Neural cell (in vitro differentiated cells): Measurements from ENCODE around the gene TTC31. TPM values are rescaled to one million over a fixed set of nuclear protein-coding genes. Genes with fewer than 3 reads are reported as not detected.

Source experiments
- H2AFZ ChIP-seq: fragments of 200-600, 300-800 bp; sonication (generic), shearing (Covaris generic); 2 replicates; pipeline ENCODE4 v1.6.0; 2014; ENCODE audit warnings: low read depth, mild to moderate bottlenecking, antibody characterized with exemption, low read length, moderate library complexity
- H3F3A ChIP-seq: fragments of 200-600 bp; shearing (Covaris generic); 2 replicates; pipeline ENCODE4 v1.6.1; 2016; ENCODE audit warnings: mild to moderate bottlenecking, moderate library complexity, mixed read lengths, antibody characterized with exemption, low read length; ENCODE audit not compliant: insufficient read depth, poor library complexity, severe bottlenecking
- H3K27ac ChIP-seq: fragments of 200-600, 300-800 bp; sonication (generic), shearing (Covaris generic); 2 replicates; pipeline ENCODE4 v1.5.1; 2014; ENCODE audit warnings: mild to moderate bottlenecking, low read length, moderate library complexity
- H3K27me3 ChIP-seq: fragments of 300-800, 200-600 bp; sonication (generic), shearing (Covaris generic); 2 replicates; pipeline ENCODE4 v1.6.0; 2014; ENCODE audit warnings: mild to moderate bottlenecking, low read depth, low read length, moderate library complexity; ENCODE audit not compliant: insufficient read depth
- H3K36me3 ChIP-seq: fragments of 300-800, 200-600 bp; sonication (generic), shearing (Covaris generic); 2 replicates; pipeline ENCODE4 v1.5.1; 2014; ENCODE audit warnings: mild to moderate bottlenecking, antibody characterized with exemption, low read length, moderate library complexity; ENCODE audit not compliant: insufficient read depth
- H3K4me2 ChIP-seq: fragments of 300-800, 200-600 bp; sonication (generic), shearing (Covaris generic); 2 replicates; pipeline ENCODE4 v1.6.0; 2014; ENCODE audit warnings: mild to moderate bottlenecking, low read length
- H3K4me3 ChIP-seq: fragments of 300-800, 200-600 bp; sonication (generic), shearing (Covaris generic); 2 replicates; pipeline ENCODE4 v1.5.1; 2014; ENCODE audit warnings: mild to moderate bottlenecking, low read length, moderate library complexity
- H3K79me2 ChIP-seq: fragments of 200-600 bp; shearing (Covaris generic); replicated peaks from 2 replicates; pipeline ENCODE4 v1.6.0; 2014; ENCODE audit warnings: mild to moderate bottlenecking, low read length, moderate library complexity; ENCODE audit not compliant: insufficient read depth
- H3K9ac ChIP-seq: fragments of 300-800, 200-600 bp; sonication (generic), shearing (Covaris generic); 2 replicates; pipeline ENCODE4 v1.6.1; 2016; ENCODE audit warnings: mild to moderate bottlenecking, low read length, mixed read lengths
- H3K9me2 ChIP-seq: fragments of 200-600 bp; shearing (Covaris generic); 2 replicates; pipeline ENCODE4 v1.6.1; 2016; ENCODE audit warnings: mild to moderate bottlenecking, low read length, mixed read lengths; ENCODE audit not compliant: insufficient read depth
- H3K9me3 ChIP-seq: fragments of 200-600, 300-800 bp; sonication (generic), shearing (Covaris generic); 2 replicates; pipeline ENCODE4 v1.6.1; 2016; ENCODE audit warnings: mild to moderate bottlenecking, mixed run types, low read length, moderate library complexity, mixed read lengths
- H4K20me1 ChIP-seq: fragments of 200-600 bp; shearing (Covaris generic); 2 replicates; pipeline ENCODE4 v1.6.1; 2016; ENCODE audit warnings: mild to moderate bottlenecking, mixed run types; ENCODE audit not compliant: insufficient read depth
- EP300 ChIP-seq: fragments of 450-650 bp; conservative IDR thresholded peaks from 2 replicates; pipeline ENCODE4 v1.6.1; 2014; ENCODE audit warnings: antibody characterized with exemption, mild to moderate bottlenecking, moderate library complexity; ENCODE audit not compliant: poor library complexity, severe bottlenecking
- EZH2 ChIP-seq: fragments of 200-600, 300-800 bp; shearing (Covaris generic), sonication (generic); IDR thresholded peaks from 2 replicates; pipeline ENCODE4 v1.6.1; 2014; ENCODE audit warnings: antibody characterized with exemption, low read length, borderline replicate concordance, mild to moderate bottlenecking; ENCODE audit not compliant: insufficient read depth, poor library complexity, severe bottlenecking
- MXI1 ChIP-seq: fragments of 450-650 bp; conservative IDR thresholded peaks from 2 replicates; pipeline ENCODE4 v1.6.1; 2014; ENCODE audit warnings: antibody characterized with exemption, mild to moderate bottlenecking; ENCODE audit not compliant: poor library complexity, severe bottlenecking
- POLR2AphosphoS5 ChIP-seq: IDR thresholded peaks from 2 replicates; pipeline ENCODE4 v1.6.1; 2012
- RAD21 ChIP-seq: fragments of 450-650 bp; conservative IDR thresholded peaks from 2 replicates; pipeline ENCODE4 v1.6.1; 2014; ENCODE audit warnings: antibody characterized with exemption, mild to moderate bottlenecking, moderate library complexity
- REST ChIP-seq: IDR thresholded peaks from 2 replicates; pipeline ENCODE4 v1.6.1; 2012; ENCODE audit warnings: borderline replicate concordance
- SMC3 ChIP-seq: fragments of 450-650 bp; conservative IDR thresholded peaks from 2 replicates; pipeline ENCODE4 v1.6.1; 2014; ENCODE audit warnings: antibody characterized with exemption, mild to moderate bottlenecking, moderate library complexity; ENCODE audit not compliant: poor library complexity
- TAF1 ChIP-seq: IDR thresholded peaks from 2 replicates; pipeline ENCODE4 v1.6.1; 2012; ENCODE audit warnings: low read depth
- polyA plus RNA-seq: library from polyadenylated mRNA; depleted of rRNA; stranded (reverse); fragments of >200 nt; gene quantifications from 2 replicates; pipeline ENCODE4 v1.2.3, GENCODE V29; 2014
- TF ChIP-seq, protein P1 (sequence below): fragments of 450-650 bp; IDR thresholded peaks from 2 replicates; pipeline ENCODE4 v1.5.1; 2014; ENCODE audit warnings: antibody characterized with exemption, mild to moderate bottlenecking, moderate library complexity; ENCODE audit not compliant: poor library complexity, severe bottlenecking

Gene TTC31
- polyA plus RNA-seq, 1 donor from 2014 or later, result 11.0 TPM

- Histone ChIP-seq H3K9me3 (no peaks in the 10 kb centered on the region), H3K27ac (no peak overlapping the region), H3K4me3 (no peak overlapping the region), H3K79me2 (peaks cover 8% of the 10 kb centered on the region), H3K36me3 (no peaks in the 10 kb centered on the region), H4K20me1 (no peaks in the 10 kb centered on the region), H3K9me2 (no peaks in the 10 kb centered on the region), H3K4me2 (no peak overlapping the region), H2AFZ (no peak overlapping the region), H3K9ac (no peak overlapping the region), H3K27me3 (no peaks in the 10 kb centered on the region), H3F3A (no peaks in the 10 kb centered on the region)
- TF ChIP-seq POLR2AphosphoS5 (no peak), REST (no peak), RAD21 (no peak), MXI1 (no peak), EZH2 (no peak), TAF1 (no peak), EP300 (no peak), SMC3 (no peak)
- TF ChIP-seq, protein P1, sequence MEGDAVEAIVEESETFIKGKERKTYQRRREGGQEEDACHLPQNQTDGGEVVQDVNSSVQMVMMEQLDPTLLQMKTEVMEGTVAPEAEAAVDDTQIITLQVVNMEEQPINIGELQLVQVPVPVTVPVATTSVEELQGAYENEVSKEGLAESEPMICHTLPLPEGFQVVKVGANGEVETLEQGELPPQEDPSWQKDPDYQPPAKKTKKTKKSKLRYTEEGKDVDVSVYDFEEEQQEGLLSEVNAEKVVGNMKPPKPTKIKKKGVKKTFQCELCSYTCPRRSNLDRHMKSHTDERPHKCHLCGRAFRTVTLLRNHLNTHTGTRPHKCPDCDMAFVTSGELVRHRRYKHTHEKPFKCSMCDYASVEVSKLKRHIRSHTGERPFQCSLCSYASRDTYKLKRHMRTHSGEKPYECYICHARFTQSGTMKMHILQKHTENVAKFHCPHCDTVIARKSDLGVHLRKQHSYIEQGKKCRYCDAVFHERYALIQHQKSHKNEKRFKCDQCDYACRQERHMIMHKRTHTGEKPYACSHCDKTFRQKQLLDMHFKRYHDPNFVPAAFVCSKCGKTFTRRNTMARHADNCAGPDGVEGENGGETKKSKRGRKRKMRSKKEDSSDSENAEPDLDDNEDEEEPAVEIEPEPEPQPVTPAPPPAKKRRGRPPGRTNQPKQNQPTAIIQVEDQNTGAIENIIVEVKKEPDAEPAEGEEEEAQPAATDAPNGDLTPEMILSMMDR, result no peak
Observed at GRCh38 chr2:74486141-74486540, 3.3 kb downstream of the TTC31 start.

GRCh38 chr2:74488643-74489481 lies 6.0 kb downstream of the TTC31 start:
- no peak overlapping the region for H3K4me2 ChIP-seq
- no peak overlapping the region for H3K4me3 ChIP-seq
- H2AFZ ChIP-seq, result no peak overlapping the region
- no peaks in the 10 kb centered on the region for H3K79me2 ChIP-seq
- TF ChIP-seq, protein P1, result no peak
- TF ChIP-seq SMC3, result no peak
- TF ChIP-seq RAD21, result no peak
- no peak for TF ChIP-seq TAF1
- no peak for TF ChIP-seq MXI1
- no peak for TF ChIP-seq POLR2AphosphoS5
- TF ChIP-seq REST, result no peak
- no peak for TF ChIP-seq EP300
- no peak for TF ChIP-seq EZH2
- no peaks in the 10 kb centered on the region for H4K20me1 ChIP-seq
- no peaks in the 10 kb centered on the region for H3K36me3 ChIP-seq
- H3K27ac ChIP-seq, result no peak overlapping the region
- H3K27me3 ChIP-seq, result no peaks in the 10 kb centered on the region
- no peaks in the 10 kb centered on the region for H3K9me3 ChIP-seq
- H3F3A ChIP-seq, result no peaks in the 10 kb centered on the region
- H3K9me2 ChIP-seq, result no peaks in the 10 kb centered on the region
- no peak overlapping the region for H3K9ac ChIP-seq
